Stimulated activated CD4-positive, alpha-beta T cell treated with anti-CD3 and anti-CD28 coated beads, Interleukin-1b, Interleukin-23, amount 100 ng/mL, for 48 hours (primary cell): Measurements from ENCODE around the gene KANK4.

Experiments used
- DNase-seq: peaks from one replicate; pipeline ENCODE4 v3.0.0-alpha.2; 2020

KANK4 gene

DNA sequence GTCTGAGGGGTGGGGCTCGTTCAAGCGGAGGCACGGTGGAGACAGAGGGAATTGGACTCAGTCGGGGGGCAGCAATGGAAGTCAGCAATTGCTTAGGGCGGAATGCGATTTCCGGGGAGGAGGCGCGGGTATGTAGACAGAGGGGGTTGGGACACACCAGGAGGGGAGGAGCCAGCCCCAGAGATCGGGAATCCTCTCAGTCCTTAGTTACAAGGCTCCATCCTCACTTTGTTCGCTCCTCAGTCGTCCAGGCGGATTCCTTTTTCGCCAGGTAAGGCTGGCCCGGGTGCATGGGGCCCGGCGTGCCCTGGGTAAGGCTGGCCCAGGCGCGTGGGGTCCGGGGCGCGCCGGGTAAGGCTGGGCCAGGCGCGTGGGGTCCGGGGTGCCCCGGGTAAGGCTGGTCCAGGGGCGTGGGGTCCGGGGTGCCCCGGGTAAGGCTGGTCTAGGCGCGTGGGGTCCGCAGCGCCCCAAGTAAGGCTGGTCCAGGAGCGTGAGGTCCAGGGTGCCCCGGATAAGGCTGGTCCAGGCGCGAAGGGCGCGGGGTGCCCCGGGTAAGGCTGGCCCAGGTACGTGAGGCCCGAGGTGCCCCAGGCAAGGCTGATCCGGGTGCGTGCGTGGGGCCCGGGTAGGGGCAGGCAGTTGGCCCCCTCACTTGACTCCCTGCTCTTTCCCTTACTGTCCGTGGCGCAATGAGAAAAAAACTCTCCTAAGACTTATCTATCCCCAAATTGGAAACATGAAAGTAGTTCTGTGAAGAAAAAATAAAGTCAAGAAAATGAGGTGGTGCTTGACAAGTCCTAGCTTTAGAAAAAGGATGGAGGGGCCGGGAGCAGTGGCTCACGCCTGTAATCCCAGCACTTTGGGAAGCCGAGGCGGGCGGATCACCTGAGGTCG, 124.3 kb downstream of the KANK4 start, which contains the start of gene L1TD1:
Gene L1TD1 (plus strand): TSS at position 199 of the 894 bp plus-strand sequence. CDS start 11,780 bp downstream, outside the sequence.
- DNase-seq = no peak

GRCh38 chr1:62188111-62188510, 131.1 kb downstream of the KANK4 start:
- DNase-seq = no peak

GRCh38 chr1:62187548-62187947, 131.7 kb downstream of the KANK4 start:
- DNase-seq = no peak
